Fibroblast of skin of left biceps (primary cell): Measurements from ENCODE around the gene MMP8.
"Not testable (repeated sequence)": the region's sequence is repeated elsewhere in the genome, so short reads cannot be mapped to it uniquely, and the experiment has no call there.

Source experiments
- DNase-seq, 2 experiments: peaks; one replicate each; pipeline ENCODE4 v3.0.0-alpha.2; 2013; ENCODE audit warnings: low read depth in 2 of 2

Gene MMP8

GRCh38 chr11:102724904-102725500 is at the start of gene MMP8:
Gene MMP8, minus strand, starts transcription at chr11:102724954. Its CDS starts 99 bp downstream, at chr11:102724855.
- DNase-seq: peak; percentile 84 to 88

GRCh38 chr11:102773386-102773785 is 48.6 kb upstream of the MMP8 start:
- no peak for DNase-seq

GRCh38 chr11:102771351-102771750 is 46.6 kb upstream of the MMP8 start:
- no peak for DNase-seq

GRCh38 chr11:102770191-102770590 is 45.4 kb upstream of the MMP8 start:
- DNase-seq: no peak

- no peak for DNase-seq
These were observed 43.0 kb upstream of the MMP8 start for GRCh38 chr11:102767800-102768199.

- no peak for DNase-seq
These were observed 38.7 kb upstream of the MMP8 start for GRCh38 chr11:102763440-102763839.

GRCh38 chr11:102762361-102762767 is 37.6 kb upstream of the MMP8 start:
- DNase-seq: no peak

GRCh38 chr11:102761646-102762238 is 37.0 kb upstream of the MMP8 start:
- peak; percentile 72 to 81 for DNase-seq

GRCh38 chr11:102760344-102761035 is 35.7 kb upstream of the MMP8 start:
- DNase-seq: peak; percentile 92 to 95

- no peak for DNase-seq
These were observed 33.2 kb upstream of the MMP8 start for GRCh38 chr11:102757823-102758549.

GRCh38 chr11:102753267-102753666 is 28.5 kb upstream of the MMP8 start:
- DNase-seq: no peak

- DNase-seq: no peak
These were observed 26.9 kb upstream of the MMP8 start for GRCh38 chr11:102751673-102752072.

GRCh38 chr11:102749101-102749722 is 24.5 kb upstream of the MMP8 start:
- DNase-seq: no peak

- not testable (repeated sequence) for DNase-seq
These were observed 22.2 kb upstream of the MMP8 start for GRCh38 chr11:102746746-102747578.

- no peak for DNase-seq
These were observed 9.9 kb upstream of the MMP8 start for GRCh38 chr11:102734650-102735049.

GRCh38 chr11:102733232-102733875 is 8.6 kb upstream of the MMP8 start:
- DNase-seq: peak in 1 of 2 experiments; percentile 17

- not testable (repeated sequence) for DNase-seq
These were observed 6.2 kb upstream of the MMP8 start for GRCh38 chr11:102730944-102731343.

GRCh38 chr11:102729849-102730815 is 5.4 kb upstream of the MMP8 start:
- DNase-seq: peak; percentile 41 to 47

- DNase-seq: peak; percentile 62 to 66
These were observed 3.1 kb upstream of the MMP8 start for GRCh38 chr11:102727890-102728289.
